Left ventricle myocardium inferior (tissue), 1 donor: ENCODE data around the gene DIDO1. TPM values are rescaled to one million over a fixed set of nuclear protein-coding genes. Genes with fewer than 3 reads are reported as not detected.
A peak's percentile ranks its signal among the peaks of the same experiment; 100 is the strongest.

Experiments used
- DNase-seq: peaks from one replicate; pipeline ENCODE4 v3.0.0-alpha.2; 2020
- H3K27ac ChIP-seq: fragments of 200-600 bp; replicated peaks from 2 replicates; pipeline ENCODE4 v1.8.0; 2021
- H3K27me3 ChIP-seq: fragments of 200-600 bp; 2 replicates; pipeline ENCODE4 v1.8.0; 2021; ENCODE audit warnings: low read depth
- H3K36me3 ChIP-seq: fragments of 200-600 bp; 2 replicates; pipeline ENCODE4 v1.8.0; 2021
- H3K4me1 ChIP-seq: fragments of 200-600 bp; 2 replicates; pipeline ENCODE4 v1.8.0; 2021
- H3K4me3 ChIP-seq: fragments of 200-600 bp; 2 replicates; pipeline ENCODE4 v1.8.0; 2021; ENCODE audit warnings: mild to moderate bottlenecking, moderate library complexity
- H3K9me3 ChIP-seq: fragments of 200-600 bp; replicated peaks from 2 replicates; pipeline ENCODE4 v1.8.0; 2021
- intact Hi-C: fragments of 100-400 bp; cut with micrococcal nuclease; formaldehyde crosslinking; loops from one replicate; pipeline ENCODE4 v1.11.0; 2022
- total RNA-seq: library from RNA; stranded (reverse); fragmentation: NEBNext Ultra II Directional; extraction: Animal tissue kit (Norgen Biotek cat#: 25700); gene quantifications from one replicate; pipeline ENCODE4 v1.2.1, GENCODE V29; 2021
- TF ChIP-seq, protein P1 (sequence below): fragments of 200-600 bp; IDR thresholded peaks from 2 replicates; pipeline ENCODE4 v1.8.0; 2021; ENCODE audit warnings: antibody characterized with exemption, mild to moderate bottlenecking, borderline replicate concordance
- donor health status: DM: no; HTN: yes; CAD: no; lungs with severe emphysema.

DIDO1 gene
- total RNA-seq, 1 donor from 2014 or later: 37.0 TPM

GRCh38 chr20:62931464-62931863 is 5.2 kb upstream of the DIDO1 start:
- DNase-seq: no peak
- no peak overlapping the region for H3K4me3 ChIP-seq
- intact Hi-C loops: no loop called here
- peaks cover 76% of the 10 kb centered on the region for H3K4me1 ChIP-seq
- H3K9me3 ChIP-seq: no peaks in the 10 kb centered on the region
- H3K27ac ChIP-seq: no peak overlapping the region
- TF ChIP-seq, protein P1, sequence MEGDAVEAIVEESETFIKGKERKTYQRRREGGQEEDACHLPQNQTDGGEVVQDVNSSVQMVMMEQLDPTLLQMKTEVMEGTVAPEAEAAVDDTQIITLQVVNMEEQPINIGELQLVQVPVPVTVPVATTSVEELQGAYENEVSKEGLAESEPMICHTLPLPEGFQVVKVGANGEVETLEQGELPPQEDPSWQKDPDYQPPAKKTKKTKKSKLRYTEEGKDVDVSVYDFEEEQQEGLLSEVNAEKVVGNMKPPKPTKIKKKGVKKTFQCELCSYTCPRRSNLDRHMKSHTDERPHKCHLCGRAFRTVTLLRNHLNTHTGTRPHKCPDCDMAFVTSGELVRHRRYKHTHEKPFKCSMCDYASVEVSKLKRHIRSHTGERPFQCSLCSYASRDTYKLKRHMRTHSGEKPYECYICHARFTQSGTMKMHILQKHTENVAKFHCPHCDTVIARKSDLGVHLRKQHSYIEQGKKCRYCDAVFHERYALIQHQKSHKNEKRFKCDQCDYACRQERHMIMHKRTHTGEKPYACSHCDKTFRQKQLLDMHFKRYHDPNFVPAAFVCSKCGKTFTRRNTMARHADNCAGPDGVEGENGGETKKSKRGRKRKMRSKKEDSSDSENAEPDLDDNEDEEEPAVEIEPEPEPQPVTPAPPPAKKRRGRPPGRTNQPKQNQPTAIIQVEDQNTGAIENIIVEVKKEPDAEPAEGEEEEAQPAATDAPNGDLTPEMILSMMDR: no peak
- H3K36me3 ChIP-seq: peaks cover 21% of the 10 kb centered on the region
- H3K27me3 ChIP-seq: no peaks in the 10 kb centered on the region

DNA sequence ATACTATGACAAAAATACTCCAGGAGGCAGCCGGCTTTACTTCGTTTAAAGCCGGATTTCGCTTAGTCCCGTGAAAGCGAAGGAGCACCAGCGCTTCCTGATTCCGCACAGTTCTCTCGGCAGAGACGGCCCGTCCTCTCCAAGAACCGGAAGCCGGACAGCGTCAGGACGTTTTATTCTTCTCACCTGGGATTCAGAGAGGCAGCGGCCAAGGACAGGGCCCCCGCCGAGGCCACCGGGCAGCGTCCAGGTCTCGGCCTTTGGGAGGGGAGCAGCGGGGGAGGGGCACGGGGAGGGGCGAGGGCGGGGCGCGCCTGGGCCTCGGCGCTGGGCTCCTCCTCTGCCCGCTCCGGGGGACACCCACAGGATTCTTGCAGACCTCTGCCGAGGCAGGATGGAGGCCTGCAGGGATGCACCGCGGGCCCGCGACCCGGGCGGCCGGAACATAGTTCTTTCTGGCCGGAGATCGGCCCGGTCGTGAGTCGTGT is 2.8 kb upstream of the DIDO1 start:
- intact Hi-C loops: no loop called here
- Histone ChIP-seq H3K27me3 (no peaks in the 10 kb centered on the region), H3K4me3 (peak overlapping the region; percentile 67), H3K27ac (peak overlapping the region; percentile 87), H3K36me3 (peaks cover 6% of the 10 kb centered on the region), H3K4me1 (peaks cover 74% of the 10 kb centered on the region), H3K9me3 (no peaks in the 10 kb centered on the region)
- TF ChIP-seq, protein P1: no peak
- peak; percentile 77 for DNase-seq

DNA sequence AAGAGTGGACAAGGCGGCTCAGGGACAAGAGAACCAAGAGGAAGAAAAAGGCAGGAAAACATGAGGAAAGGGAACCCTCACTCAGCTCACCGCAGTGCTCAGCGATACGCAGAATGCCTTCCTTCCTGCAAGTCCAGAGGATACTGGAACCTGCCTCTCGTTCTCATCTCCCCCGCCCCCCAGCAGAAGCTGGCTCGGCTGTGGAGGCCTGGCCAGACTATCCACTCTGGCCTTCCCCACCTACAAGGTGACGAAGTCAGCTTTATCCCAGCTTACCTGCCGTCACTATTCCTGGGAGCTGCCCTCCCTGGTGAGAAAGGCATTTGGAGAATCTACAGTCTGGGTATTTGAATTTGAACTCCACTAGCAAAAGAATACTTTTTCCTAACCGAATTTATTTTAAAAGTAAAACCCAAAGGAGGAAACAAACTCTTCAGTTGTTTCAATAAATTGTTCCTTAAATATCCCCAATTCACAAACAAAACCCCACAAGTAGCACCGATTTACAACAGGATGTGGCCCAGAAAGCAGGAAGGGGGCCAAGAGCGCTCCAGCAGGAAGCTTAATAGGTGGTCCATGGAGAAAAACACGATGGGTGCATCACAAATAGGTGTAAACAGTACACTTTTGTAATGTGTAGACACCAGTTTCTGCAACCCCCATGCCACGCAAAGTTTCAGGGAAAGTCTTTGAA is 2.1 kb upstream of the DIDO1 start:
- no peak for DNase-seq
- TF ChIP-seq, protein P1: no peak
- Histone ChIP-seq H3K27ac (peak overlapping the region; percentile 87), H3K4me3 (peak overlapping the region; percentile 67), H3K9me3 (no peaks in the 10 kb centered on the region), H3K4me1 (peaks cover 74% of the 10 kb centered on the region), H3K27me3 (no peaks in the 10 kb centered on the region), H3K36me3 (peaks cover 6% of the 10 kb centered on the region)
- intact Hi-C loops: no loop called here

DNA sequence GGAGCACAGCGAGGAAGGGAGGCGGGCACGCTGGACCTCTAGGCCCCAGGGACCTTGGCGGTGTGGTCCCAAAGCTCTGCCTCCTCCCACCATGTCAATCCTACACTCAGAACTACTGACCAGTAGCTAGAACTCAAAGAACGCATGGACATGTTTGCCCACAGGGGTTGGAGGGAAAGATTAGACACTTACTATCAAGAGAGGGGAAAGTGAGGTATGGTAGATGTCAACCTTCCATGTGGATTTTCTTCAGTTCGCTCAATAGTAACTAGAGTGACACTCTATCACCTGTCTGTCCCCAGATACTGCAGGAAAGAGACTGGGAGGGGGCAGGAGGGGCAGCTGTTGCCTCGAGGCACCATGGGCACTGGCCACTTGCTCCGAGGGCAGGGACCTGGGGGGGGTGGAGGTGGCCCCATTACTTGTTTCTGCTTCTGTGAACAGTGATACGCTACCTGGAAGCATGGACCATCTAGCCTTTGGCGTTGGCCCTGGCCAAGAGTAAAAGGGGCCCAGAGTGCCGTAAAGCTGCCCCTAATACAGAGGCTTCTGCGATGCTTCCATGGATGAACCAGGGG is 912 bp upstream of the DIDO1 start:
- Histone ChIP-seq H3K9me3 (no peaks in the 10 kb centered on the region), H3K27me3 (no peaks in the 10 kb centered on the region), H3K4me1 (peaks cover 84% of the 10 kb centered on the region), H3K36me3 (no peaks in the 10 kb centered on the region), H3K27ac (peak overlapping the region; percentile 96), H3K4me3 (peak overlapping the region; percentile 90)
- DNase-seq: no peak
- TF ChIP-seq, protein P1: no peak
- intact Hi-C loops: no loop called here

DNA sequence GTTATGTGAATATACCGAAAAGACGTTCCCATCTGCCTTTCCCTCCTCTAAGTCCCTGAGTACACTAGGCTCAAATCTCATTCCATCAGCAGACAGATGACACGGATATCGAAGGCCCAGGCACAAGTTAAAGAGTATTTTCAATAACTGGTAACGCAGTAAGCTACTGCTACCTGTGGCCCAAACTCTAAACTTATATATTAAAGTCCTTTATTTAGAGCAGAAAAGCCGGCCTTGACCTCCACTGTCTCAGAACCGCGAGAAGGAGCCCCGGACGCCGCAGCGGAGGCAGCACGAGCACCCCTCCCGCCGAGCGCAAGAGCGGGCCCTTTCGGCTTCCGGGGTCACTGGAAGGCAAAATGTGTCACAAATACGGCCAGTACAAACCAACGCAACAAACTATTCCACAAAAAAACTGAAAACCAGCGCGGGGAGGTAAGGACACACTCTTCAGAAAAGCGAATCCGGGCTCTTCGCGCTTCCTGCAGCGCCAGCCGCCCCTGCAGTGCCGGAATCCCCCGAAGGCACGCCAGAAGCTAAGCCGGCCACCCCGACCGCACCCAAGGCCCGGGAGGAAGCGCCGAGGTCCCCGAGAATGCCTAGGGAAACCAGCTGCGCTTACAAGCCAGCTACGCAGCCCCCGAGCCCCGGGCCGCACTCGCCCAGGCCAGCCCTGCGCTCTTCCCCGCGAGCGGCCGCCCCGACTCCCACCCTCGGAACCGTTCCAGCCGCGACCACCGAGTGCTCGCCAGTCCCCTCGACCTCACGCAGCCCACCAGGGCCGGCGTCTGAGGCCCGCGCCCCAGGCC is 681 bp downstream of the DIDO1 start:
- H3K9me3 ChIP-seq: no peaks in the 10 kb centered on the region
- H3K4me1 ChIP-seq: peaks cover 97% of the 10 kb centered on the region
- H3K27me3 ChIP-seq: no peaks in the 10 kb centered on the region
- TF ChIP-seq, protein P1: no peak
- peak overlapping the region; percentile 96 for H3K27ac ChIP-seq
- intact Hi-C loops: no loop called here
- DNase-seq: no peak
- no peaks in the 10 kb centered on the region for H3K36me3 ChIP-seq
- H3K4me3 ChIP-seq: peak overlapping the region; percentile 90
